Measurements from ENCODE around the gene LNP1.
"Not testable (repeated sequence)": the region's sequence is repeated elsewhere in the genome, so short reads cannot be mapped to it uniquely, and the experiment has no call there.

Gene LNP1

GRCh38 chr3:100436951-100437350 lies 35.6 kb downstream of the LNP1 start:
- Histone ChIP-seq H3K27ac (ENCODE audit: low read depth, low read length, severe bottlenecking) (no peak overlapping the region), H3K4me1 (ENCODE audit: control insufficient read depth, insufficient read depth, low read length, poor library complexity, severe bottlenecking) (no peaks in the 10 kb centered on the region)
- no CpG with 5 or more reads among the region's 2 CpGs for WGBS, 2 experiments (ENCODE audit: insufficient coverage in 2 of 2)

GRCh38 chr3:100437721-100438622 lies 36.6 kb downstream of the LNP1 start:
- no peak overlapping the region for H3K4me3 ChIP-seq (ENCODE audit: extremely low read depth, insufficient read depth, low read length, poor library complexity, severe bottlenecking)
- H3K9me3 ChIP-seq (ENCODE audit: control insufficient read depth, low read length) = no peaks in the 10 kb centered on the region
- no peaks in the 10 kb centered on the region for H3K4me1 ChIP-seq (ENCODE audit: control insufficient read depth, insufficient read depth, low read length, poor library complexity, severe bottlenecking)
- 100% methylated on average over 1 of the region's 3 CpGs; no CpG with 5 or more reads in 1 of the 2 experiments for WGBS, 2 experiments (ENCODE audit: insufficient coverage in 2 of 2)
- no peaks in the 10 kb centered on the region for H3K36me3 ChIP-seq (ENCODE audit: control insufficient read depth, insufficient read depth, low read length)
- H3K27ac ChIP-seq (ENCODE audit: low read depth, low read length, severe bottlenecking) = no peak overlapping the region

More at GRCh38 chr3:100436951-100437350, 35.6 kb downstream of the LNP1 start:
- no peak overlapping the region for H3K4me3 ChIP-seq (ENCODE audit: extremely low read depth, insufficient read depth, low read length, poor library complexity, severe bottlenecking)
- no peaks in the 10 kb centered on the region for H3K9me3 ChIP-seq (ENCODE audit: control insufficient read depth, low read length)
- H3K36me3 ChIP-seq (ENCODE audit: control insufficient read depth, insufficient read depth, low read length) = no peaks in the 10 kb centered on the region

- no peaks in the 10 kb centered on the region for H3K4me1 ChIP-seq (ENCODE audit: control insufficient read depth, insufficient read depth, low read length, poor library complexity, severe bottlenecking)
- no peaks in the 10 kb centered on the region for H3K9me3 ChIP-seq (ENCODE audit: control insufficient read depth, low read length)
- no peak overlapping the region for H3K27ac ChIP-seq (ENCODE audit: low read depth, low read length, severe bottlenecking)
- H3K4me3 ChIP-seq (ENCODE audit: extremely low read depth, insufficient read depth, low read length, poor library complexity, severe bottlenecking) = no peak overlapping the region
- H3K36me3 ChIP-seq (ENCODE audit: control insufficient read depth, insufficient read depth, low read length) = no peaks in the 10 kb centered on the region
- WGBS, 2 experiments (ENCODE audit: insufficient coverage in 2 of 2) = 100% methylated on average over 2 of the region's 2 CpGs; no CpG with 5 or more reads in 1 of the 2 experiments
These were observed 37.3 kb downstream of the LNP1 start for GRCh38 chr3:100438623-100438974.

GRCh38 chr3:100440895-100441294 lies 39.6 kb downstream of the LNP1 start:
- 91 to 94% methylated on average over 3 of the region's 3 CpGs for WGBS, 2 experiments (ENCODE audit: insufficient coverage in 2 of 2)
- H3K36me3 ChIP-seq (ENCODE audit: control insufficient read depth, insufficient read depth, low read length) = no peaks in the 10 kb centered on the region
- H3K9me3 ChIP-seq (ENCODE audit: control insufficient read depth, low read length) = no peaks in the 10 kb centered on the region
- no peak overlapping the region for H3K27ac ChIP-seq (ENCODE audit: low read depth, low read length, severe bottlenecking)
- H3K4me3 ChIP-seq (ENCODE audit: extremely low read depth, insufficient read depth, low read length, poor library complexity, severe bottlenecking) = no peak overlapping the region
- H3K4me1 ChIP-seq (ENCODE audit: control insufficient read depth, insufficient read depth, low read length, poor library complexity, severe bottlenecking) = no peaks in the 10 kb centered on the region

GRCh38 chr3:100443690-100444089 lies 42.4 kb downstream of the LNP1 start:
- Histone ChIP-seq H3K4me3 (ENCODE audit: extremely low read depth, insufficient read depth, low read length, poor library complexity, severe bottlenecking) (no peak overlapping the region), H3K36me3 (ENCODE audit: control insufficient read depth, insufficient read depth, low read length) (no peaks in the 10 kb centered on the region), H3K27ac (ENCODE audit: low read depth, low read length, severe bottlenecking) (no peak overlapping the region), H3K9me3 (ENCODE audit: control insufficient read depth, low read length) (no peaks in the 10 kb centered on the region), H3K4me1 (ENCODE audit: control insufficient read depth, insufficient read depth, low read length, poor library complexity, severe bottlenecking) (no peaks in the 10 kb centered on the region)

GRCh38 chr3:100447067-100447466 lies 45.7 kb downstream of the LNP1 start:
- H3K36me3 ChIP-seq (ENCODE audit: control insufficient read depth, insufficient read depth, low read length); H3K4me1 ChIP-seq (ENCODE audit: control insufficient read depth, insufficient read depth, low read length, poor library complexity, severe bottlenecking); H3K9me3 ChIP-seq (ENCODE audit: control insufficient read depth, low read length); H3K27ac ChIP-seq (ENCODE audit: low read depth, low read length, severe bottlenecking); H3K4me3 ChIP-seq (ENCODE audit: extremely low read depth, insufficient read depth, low read length, poor library complexity, severe bottlenecking): not testable (repeated sequence)
- no CpG with 5 or more reads among the region's 3 CpGs for WGBS, 2 experiments (ENCODE audit: insufficient coverage in 2 of 2)

- Histone ChIP-seq H3K9me3 (ENCODE audit: control insufficient read depth, low read length) (no peaks in the 10 kb centered on the region), H3K27ac (ENCODE audit: low read depth, low read length, severe bottlenecking) (no peak overlapping the region), H3K36me3 (ENCODE audit: control insufficient read depth, insufficient read depth, low read length) (no peaks in the 10 kb centered on the region), H3K4me1 (ENCODE audit: control insufficient read depth, insufficient read depth, low read length, poor library complexity, severe bottlenecking) (no peaks in the 10 kb centered on the region), H3K4me3 (ENCODE audit: extremely low read depth, insufficient read depth, low read length, poor library complexity, severe bottlenecking) (no peak overlapping the region)
- WGBS, 2 experiments (ENCODE audit: insufficient coverage in 2 of 2) = no CpG with 5 or more reads among the region's 1 CpG
These were observed 46.7 kb downstream of the LNP1 start for GRCh38 chr3:100448079-100448478.

- Histone ChIP-seq H3K9me3 (ENCODE audit: control insufficient read depth, low read length) (no peaks in the 10 kb centered on the region), H3K27ac (ENCODE audit: low read depth, low read length, severe bottlenecking) (no peak overlapping the region)
- no CpG with 5 or more reads among the region's 2 CpGs for WGBS, 2 experiments (ENCODE audit: insufficient coverage in 2 of 2)
These were observed 47.9 kb downstream of the LNP1 start for GRCh38 chr3:100449214-100449613.

GRCh38 chr3:100454677-100455076 lies 53.3 kb downstream of the LNP1 start:
- Histone ChIP-seq H3K4me3 (ENCODE audit: extremely low read depth, insufficient read depth, low read length, poor library complexity, severe bottlenecking) (no peak overlapping the region), H3K36me3 (ENCODE audit: control insufficient read depth, insufficient read depth, low read length) (no peaks in the 10 kb centered on the region), H3K27ac (ENCODE audit: low read depth, low read length, severe bottlenecking) (no peak overlapping the region), H3K9me3 (ENCODE audit: control insufficient read depth, low read length) (no peaks in the 10 kb centered on the region), H3K4me1 (ENCODE audit: control insufficient read depth, insufficient read depth, low read length, poor library complexity, severe bottlenecking) (no peaks in the 10 kb centered on the region)
- WGBS, 2 experiments (ENCODE audit: insufficient coverage in 2 of 2) = 100% methylated on average over 2 of the region's 4 CpGs

More at GRCh38 chr3:100449214-100449613, 47.9 kb downstream of the LNP1 start:
- no peak overlapping the region for H3K4me3 ChIP-seq (ENCODE audit: extremely low read depth, insufficient read depth, low read length, poor library complexity, severe bottlenecking)
- H3K36me3 ChIP-seq (ENCODE audit: control insufficient read depth, insufficient read depth, low read length) = no peaks in the 10 kb centered on the region
- H3K4me1 ChIP-seq (ENCODE audit: control insufficient read depth, insufficient read depth, low read length, poor library complexity, severe bottlenecking) = no peaks in the 10 kb centered on the region

GRCh38 chr3:100455841-100456550 lies 54.7 kb downstream of the LNP1 start:
- no peak overlapping the region for H3K27ac ChIP-seq (ENCODE audit: low read depth, low read length, severe bottlenecking)
- H3K9me3 ChIP-seq (ENCODE audit: control insufficient read depth, low read length) = no peaks in the 10 kb centered on the region
- 100% methylated on average over 1 to 2 of the region's 2 CpGs for WGBS, 2 experiments (ENCODE audit: insufficient coverage in 2 of 2)
- H3K36me3 ChIP-seq (ENCODE audit: control insufficient read depth, insufficient read depth, low read length) = no peaks in the 10 kb centered on the region
- no peaks in the 10 kb centered on the region for H3K4me1 ChIP-seq (ENCODE audit: control insufficient read depth, insufficient read depth, low read length, poor library complexity, severe bottlenecking)
- H3K4me3 ChIP-seq (ENCODE audit: extremely low read depth, insufficient read depth, low read length, poor library complexity, severe bottlenecking) = no peak overlapping the region

- Histone ChIP-seq H3K36me3 (ENCODE audit: control insufficient read depth, insufficient read depth, low read length) (no peaks in the 10 kb centered on the region), H3K4me1 (ENCODE audit: control insufficient read depth, insufficient read depth, low read length, poor library complexity, severe bottlenecking) (no peaks in the 10 kb centered on the region), H3K4me3 (ENCODE audit: extremely low read depth, insufficient read depth, low read length, poor library complexity, severe bottlenecking) (no peak overlapping the region), H3K27ac (ENCODE audit: low read depth, low read length, severe bottlenecking) (no peak overlapping the region), H3K9me3 (ENCODE audit: control insufficient read depth, low read length) (no peaks in the 10 kb centered on the region)
- 100% methylated on average over 1 of the region's 1 CpG for WGBS, 2 experiments (ENCODE audit: insufficient coverage in 2 of 2)
These were observed 55.4 kb downstream of the LNP1 start for GRCh38 chr3:100456745-100457144.
